IMR-90 (cell line): ENCODE measurements around the gene ZNF524. TPM values are rescaled to one million over a fixed set of nuclear protein-coding genes. Genes with fewer than 3 reads are reported as not detected.

ENCODE experiments used
- ATAC-seq: fragments of 200-7000 bp; cut with Tn5 transposase; 2 replicates; pipeline ENCODE4 v1.9.1; 2020; ENCODE audit warnings: low read depth, mild to moderate bottlenecking, moderate library complexity
- BruUV-seq: library from RNA; stranded (reverse); fragments of 400-500 nt; replicated peaks from 2 replicates; lab custom pipeline; 2021; lab: Mats Ljungman, UMichigan
- CTCF ChIA-PET: fragments of 300-600 bp; formaldehyde crosslinking; extraction: SDS; loops from one replicate; lab custom pipeline; 2021; ENCODE audit warnings: antibody characterized with exemption; lab: Yijun Ruan, JAX
- POLR2A ChIA-PET: fragments of 300-600 bp; sonication (Branson Sonifier 250); formaldehyde crosslinking; loops from one replicate; lab custom pipeline; 2022; ENCODE audit warnings: antibody characterized with exemption; ENCODE audit not compliant: unreplicated experiment; lab: Charles Lee
- DNase-seq: peaks from one replicate; pipeline ENCODE4 v3.0.0; 2013
- H2AFZ ChIP-seq: replicated peaks from 2 replicates; pipeline ENCODE3; 2013; ENCODE audit warnings: low read length, mild to moderate bottlenecking; ENCODE audit not compliant: poor library complexity
- H2AK5ac ChIP-seq: 2 replicates; pipeline ENCODE4 v1.6.1; 2013; ENCODE audit warnings: low read depth, low read length, inconsistent platforms
- H2AK9ac ChIP-seq: replicated peaks from 2 replicates; pipeline ENCODE3; 2013; ENCODE audit warnings: mild to moderate bottlenecking, low read depth, low read length, moderate library complexity; ENCODE audit not compliant: poor library complexity
- H2BK120ac ChIP-seq: 2 replicates; pipeline ENCODE4 v1.6.1; 2013; ENCODE audit warnings: low read depth, low read length, inconsistent platforms
- H2BK15ac ChIP-seq: 3 replicates; pipeline ENCODE4 v1.6.1; 2013; ENCODE audit warnings: low read depth, low read length, inconsistent platforms
- H2BK20ac ChIP-seq: 2 replicates; pipeline ENCODE4 v1.6.1; 2013; ENCODE audit warnings: low read depth, mild to moderate bottlenecking, inconsistent platforms, low read length, moderate library complexity
- H2BK5ac ChIP-seq: 2 replicates; pipeline ENCODE4 v1.6.1; 2013; ENCODE audit warnings: mild to moderate bottlenecking, low read depth, low read length, inconsistent platforms; ENCODE audit not compliant: poor library complexity, severe bottlenecking
- H3K14ac ChIP-seq: replicated peaks from 2 replicates; pipeline ENCODE4 v1.6.1; 2013; ENCODE audit warnings: low read depth, low read length, inconsistent platforms
- H3K18ac ChIP-seq: 2 replicates; pipeline ENCODE4 v1.6.1; 2013; ENCODE audit warnings: low read depth, low read length, control low read depth
- H3K23ac ChIP-seq: 2 replicates; pipeline ENCODE4 v1.6.1; 2013; ENCODE audit warnings: low read depth, low read length, inconsistent platforms
- H3K27ac ChIP-seq: 2 replicates; pipeline ENCODE4 v1.5.1; 2013; ENCODE audit warnings: mild to moderate bottlenecking, control low read depth, low read length; ENCODE audit not compliant: insufficient read depth
- H3K27me3 ChIP-seq: 2 replicates; pipeline ENCODE4 v1.6.1; 2013; ENCODE audit warnings: low read length; ENCODE audit not compliant: control insufficient read depth, insufficient read depth
- H3K36me3 ChIP-seq: 2 replicates; pipeline ENCODE4 v1.6.1; 2013; ENCODE audit warnings: low read length, mixed read lengths; ENCODE audit not compliant: control insufficient read depth, insufficient read depth
- H3K4ac ChIP-seq: 2 replicates; pipeline ENCODE4 v1.6.1; 2013; ENCODE audit warnings: low read depth, low read length, inconsistent platforms
- H3K4me1 ChIP-seq: 2 replicates; pipeline ENCODE4 v1.6.1; 2013; ENCODE audit warnings: low read length, mixed read lengths; ENCODE audit not compliant: control insufficient read depth, insufficient read depth
- H3K4me2 ChIP-seq: 2 replicates; pipeline ENCODE4 v1.6.1; 2013; ENCODE audit warnings: low read depth, mild to moderate bottlenecking, control low read depth, low read length, moderate library complexity
- H3K4me3 ChIP-seq: 2 replicates; pipeline ENCODE4 v1.5.1; 2013; ENCODE audit warnings: low read depth, mild to moderate bottlenecking, control low read depth, low read length, moderate library complexity; ENCODE audit not compliant: insufficient read depth
- H3K56ac ChIP-seq: 2 replicates; pipeline ENCODE4 v1.6.1; 2013; ENCODE audit warnings: low read length, inconsistent platforms; ENCODE audit not compliant: insufficient read depth; ENCODE audit errors: extremely low read depth
- H3K79me1 ChIP-seq, 2 experiments: 2 replicates each; pipeline ENCODE4 v1.6.1; 2013; ENCODE audit warnings: low read length in 2 of 2, inconsistent platforms in 1 of 2, low read depth in 1 of 2
- H3K9ac ChIP-seq: 2 replicates; pipeline ENCODE4 v1.6.1; 2013; ENCODE audit warnings: low read depth, low read length, control low read depth
- H3K9me1 ChIP-seq: 2 replicates; pipeline ENCODE4 v1.6.1; 2013; ENCODE audit warnings: low read length, inconsistent platforms; ENCODE audit not compliant: insufficient read depth
- H3K9me3 ChIP-seq: 2 replicates; pipeline ENCODE4 v1.6.1; 2013; ENCODE audit warnings: low read length; ENCODE audit not compliant: control insufficient read depth, insufficient read depth
- H4K20me1 ChIP-seq: 2 replicates; pipeline ENCODE4 v1.6.1; 2013; ENCODE audit warnings: low read length, inconsistent platforms; ENCODE audit not compliant: insufficient read depth
- H4K5ac ChIP-seq: 2 replicates; pipeline ENCODE4 v1.6.1; 2013; ENCODE audit warnings: mild to moderate bottlenecking, low read depth, low read length, control low read depth
- H4K8ac ChIP-seq, 2 experiments: 2 replicates each; pipeline ENCODE4 v1.6.1; 2013; ENCODE audit warnings: low read depth in 2 of 2, low read length in 2 of 2, control low read depth in 1 of 2, inconsistent platforms in 1 of 2
- H4K91ac ChIP-seq: 2 replicates; pipeline ENCODE4 v1.6.1; 2013; ENCODE audit warnings: low read depth, low read length, inconsistent platforms; ENCODE audit not compliant: insufficient read depth
- BHLHE40 ChIP-seq: fragments of 150-350 bp; IDR thresholded peaks from 2 replicates; pipeline ENCODE4 v1.6.1; 2016; ENCODE audit warnings: mild to moderate bottlenecking, low read depth, low read length
- CEBPB ChIP-seq: IDR thresholded peaks from 2 replicates; pipeline ENCODE4 v1.6.1; 2012; ENCODE audit warnings: low read depth, low read length, improper control_type of control experiment
- CHD1 ChIP-seq: IDR thresholded peaks from 2 replicates; pipeline ENCODE4 v1.6.1; 2012; ENCODE audit warnings: low read depth, low read length, improper control_type of control experiment
- FOS ChIP-seq: fragments of 150-350 bp; IDR thresholded peaks from 2 replicates; pipeline ENCODE4 v1.6.1; 2016; ENCODE audit warnings: low read depth, low read length
- MAFK ChIP-seq: IDR thresholded peaks from 2 replicates; pipeline ENCODE4 v1.6.1; 2012; ENCODE audit warnings: low read depth, low read length, improper control_type of control experiment
- MAZ ChIP-seq: IDR thresholded peaks from 2 replicates; pipeline ENCODE4 v1.6.1; 2012; ENCODE audit warnings: low read depth, mild to moderate bottlenecking, low read length, improper control_type of control experiment, moderate library complexity, borderline replicate concordance
- MXI1 ChIP-seq: IDR thresholded peaks from 2 replicates; pipeline ENCODE4 v1.6.1; 2012; ENCODE audit warnings: low read depth, mild to moderate bottlenecking, low read length, moderate library complexity, borderline replicate concordance
- NFE2L2 ChIP-seq: fragments of 150-350 bp; IDR thresholded peaks from 2 replicates; pipeline ENCODE4 v1.6.1; 2016; ENCODE audit warnings: low read depth, mild to moderate bottlenecking, low read length
- POLR2A ChIP-seq: IDR thresholded peaks from 2 replicates; pipeline ENCODE4 v1.6.1; 2012; ENCODE audit warnings: mild to moderate bottlenecking, low read depth, low read length
- RAD21 ChIP-seq: IDR thresholded peaks from 2 replicates; pipeline ENCODE4 v1.6.1; 2012; ENCODE audit warnings: low read length, improper control_type of control experiment
- RCOR1 ChIP-seq: IDR thresholded peaks from 2 replicates; pipeline ENCODE4 v1.6.1; 2012; ENCODE audit warnings: mild to moderate bottlenecking, low read length, improper control_type of control experiment; ENCODE audit not compliant: insufficient replicate concordance
- RFX5 ChIP-seq: IDR thresholded peaks from 2 replicates; pipeline ENCODE4 v1.8.0; 2012; ENCODE audit warnings: low read depth, mild to moderate bottlenecking, low read length, moderate library complexity
- SMC3 ChIP-seq: fragments of 150-350 bp; IDR thresholded peaks from 2 replicates; pipeline ENCODE4 v1.6.1; 2016; ENCODE audit warnings: low read depth, mild to moderate bottlenecking, antibody characterized with exemption, low read length, moderate library complexity
- WGBS, 2 experiments: methylation state at CpG; one replicate each; pipeline versions ENCODE4 v1.1.5 to v1.1.7; 2013; ENCODE audit warnings: missing lambda C conversion rate in 2 of 2; ENCODE audit not compliant: insufficient read length in 1 of 2; ENCODE audit errors: extremely low coverage in 2 of 2; 5-methylcytosine and 5-hydroxymethylcytosine counted together
- dilution Hi-C: fragments of 300-500 bp; cut with HindIII; formaldehyde crosslinking; loops from one replicate; pipeline ENCODE4 v1.14.3; 2018; ENCODE audit warnings: low sequenced_read_pairs; ENCODE audit not compliant: unreplicated experiment
- in situ Hi-C: fragments of 300-500 bp; cut with MboI; formaldehyde crosslinking; loops from 3 replicates; pipeline ENCODE4 v1.14.3; 2019; ENCODE audit warnings: low sequenced_read_pairs, inconsistent platforms, mixed read lengths
- intact Hi-C: fragments of 100-400 bp; cut with micrococcal nuclease; formaldehyde crosslinking; loops from 2 replicates; pipeline ENCODE4 v1.10.0; 2022
- polyA plus RNA-seq, 3 experiments: library from polyadenylated mRNA; depleted of rRNA; stranded (reverse); fragments of >200 nt; gene quantifications; 2 replicates each; pipeline ENCODE4 v1.2.3, GENCODE V29; 2012; ENCODE audit warnings: low replicate concordance in 1 of 3
- total RNA-seq: library from RNA; depleted of rRNA; stranded (reverse); fragments of >200 nt; gene quantifications from 2 replicates; pipeline ENCODE4 v1.2.3, GENCODE V29; 2012
- TF ChIP-seq, protein P1 (sequence below): conservative IDR thresholded peaks from 2 replicates; pipeline ENCODE4 v1.5.1; 2012; ENCODE audit warnings: mild to moderate bottlenecking, low read depth, low read length, improper control_type of control experiment
- TF ChIP-seq, protein P2 (sequence below): fragments of 150-350 bp; IDR thresholded peaks from 2 replicates; pipeline ENCODE4 v1.6.1; 2017; ENCODE audit warnings: mild to moderate bottlenecking, antibody characterized with exemption, low read length, low read depth
- TF ChIP-seq, protein P3 (sequence below): fragments of 150-350 bp; IDR thresholded peaks from 2 replicates; pipeline ENCODE4 v1.6.1; 2016; ENCODE audit warnings: low read depth, mild to moderate bottlenecking, low read length, moderate library complexity, borderline replicate concordance

Gene ZNF524
- total and polyA plus RNA-seq, 2 of the 4 experiments (the other 2 are of a cell fraction) = 2.3 to 6.6 TPM

DNA sequence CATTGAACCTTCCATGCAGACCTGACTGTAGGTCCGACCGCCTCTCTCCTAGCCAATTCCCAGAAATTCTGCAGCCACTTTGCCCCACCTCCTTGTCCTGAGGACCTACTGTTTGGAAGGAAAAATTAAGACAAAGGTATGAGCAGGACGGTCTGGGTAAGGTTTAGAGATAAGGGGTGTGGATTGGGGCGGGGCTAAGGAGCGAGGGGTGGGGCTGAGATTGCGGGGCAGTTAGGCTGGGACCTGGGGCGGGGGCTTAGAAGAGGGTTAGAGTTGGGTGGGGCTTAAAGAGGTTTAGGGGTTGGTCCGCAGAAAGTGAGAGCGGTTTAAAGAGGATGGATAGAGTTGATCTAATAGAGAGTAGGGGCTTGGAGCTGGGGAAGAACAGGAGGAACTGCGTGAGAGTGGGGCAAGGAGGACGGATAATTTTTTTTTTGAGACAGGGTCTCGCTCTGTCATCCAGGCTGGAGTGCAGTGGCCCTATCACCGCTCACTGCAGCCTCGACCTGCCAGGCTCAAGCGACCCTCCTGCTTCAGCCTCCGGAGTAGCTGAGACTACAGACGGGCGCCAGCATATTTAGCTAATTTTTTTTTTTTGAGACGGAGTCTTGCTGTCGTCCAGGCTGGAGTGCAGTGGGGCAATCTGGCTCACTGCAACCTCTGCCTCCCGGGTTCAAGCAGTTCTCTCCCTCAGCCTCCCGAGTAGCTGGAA is 3.6 kb downstream of the ZNF524 start:
- ATAC-seq (no peak), DNase-seq (no peak)
- ChIA-PET CTCF (no interaction called here), POLR2A (no interaction called here)
- no peak overlapping the region for H2BK120ac ChIP-seq
- H4K91ac ChIP-seq = no peak overlapping the region
- H3K9ac ChIP-seq = no peak overlapping the region
- dilution Hi-C loops = no loop called here
- H3K36me3 ChIP-seq = peaks cover 2% of the 10 kb centered on the region; the same call in 1 of the 2 replicates
- peaks cover 24% of the 10 kb centered on the region; the same call in 1 of the 2 replicates for H4K20me1 ChIP-seq
- no peak for TF ChIP-seq FOS
- TF ChIP-seq MXI1 = no peak
- no peak for TF ChIP-seq RAD21
- TF ChIP-seq RFX5 = no peak
- TF ChIP-seq RCOR1 = no peak
- TF ChIP-seq CHD1 = no peak
- TF ChIP-seq MAZ = no peak
- TF ChIP-seq CEBPB = no peak
- TF ChIP-seq SMC3 = no peak
- no peak for TF ChIP-seq BHLHE40
- TF ChIP-seq POLR2A = no peak
- TF ChIP-seq MAFK = no peak
- TF ChIP-seq, protein P1, sequence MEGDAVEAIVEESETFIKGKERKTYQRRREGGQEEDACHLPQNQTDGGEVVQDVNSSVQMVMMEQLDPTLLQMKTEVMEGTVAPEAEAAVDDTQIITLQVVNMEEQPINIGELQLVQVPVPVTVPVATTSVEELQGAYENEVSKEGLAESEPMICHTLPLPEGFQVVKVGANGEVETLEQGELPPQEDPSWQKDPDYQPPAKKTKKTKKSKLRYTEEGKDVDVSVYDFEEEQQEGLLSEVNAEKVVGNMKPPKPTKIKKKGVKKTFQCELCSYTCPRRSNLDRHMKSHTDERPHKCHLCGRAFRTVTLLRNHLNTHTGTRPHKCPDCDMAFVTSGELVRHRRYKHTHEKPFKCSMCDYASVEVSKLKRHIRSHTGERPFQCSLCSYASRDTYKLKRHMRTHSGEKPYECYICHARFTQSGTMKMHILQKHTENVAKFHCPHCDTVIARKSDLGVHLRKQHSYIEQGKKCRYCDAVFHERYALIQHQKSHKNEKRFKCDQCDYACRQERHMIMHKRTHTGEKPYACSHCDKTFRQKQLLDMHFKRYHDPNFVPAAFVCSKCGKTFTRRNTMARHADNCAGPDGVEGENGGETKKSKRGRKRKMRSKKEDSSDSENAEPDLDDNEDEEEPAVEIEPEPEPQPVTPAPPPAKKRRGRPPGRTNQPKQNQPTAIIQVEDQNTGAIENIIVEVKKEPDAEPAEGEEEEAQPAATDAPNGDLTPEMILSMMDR = no peak
- TF ChIP-seq, protein P2, sequence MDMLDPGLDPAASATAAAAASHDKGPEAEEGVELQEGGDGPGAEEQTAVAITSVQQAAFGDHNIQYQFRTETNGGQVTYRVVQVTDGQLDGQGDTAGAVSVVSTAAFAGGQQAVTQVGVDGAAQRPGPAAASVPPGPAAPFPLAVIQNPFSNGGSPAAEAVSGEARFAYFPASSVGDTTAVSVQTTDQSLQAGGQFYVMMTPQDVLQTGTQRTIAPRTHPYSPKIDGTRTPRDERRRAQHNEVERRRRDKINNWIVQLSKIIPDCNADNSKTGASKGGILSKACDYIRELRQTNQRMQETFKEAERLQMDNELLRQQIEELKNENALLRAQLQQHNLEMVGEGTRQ = no peak
- no peak for TF ChIP-seq NFE2L2
- TF ChIP-seq, protein P3, sequence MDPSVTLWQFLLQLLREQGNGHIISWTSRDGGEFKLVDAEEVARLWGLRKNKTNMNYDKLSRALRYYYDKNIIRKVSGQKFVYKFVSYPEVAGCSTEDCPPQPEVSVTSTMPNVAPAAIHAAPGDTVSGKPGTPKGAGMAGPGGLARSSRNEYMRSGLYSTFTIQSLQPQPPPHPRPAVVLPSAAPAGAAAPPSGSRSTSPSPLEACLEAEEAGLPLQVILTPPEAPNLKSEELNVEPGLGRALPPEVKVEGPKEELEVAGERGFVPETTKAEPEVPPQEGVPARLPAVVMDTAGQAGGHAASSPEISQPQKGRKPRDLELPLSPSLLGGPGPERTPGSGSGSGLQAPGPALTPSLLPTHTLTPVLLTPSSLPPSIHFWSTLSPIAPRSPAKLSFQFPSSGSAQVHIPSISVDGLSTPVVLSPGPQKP = no peak
- no peaks in the 10 kb centered on the region for H3K27me3 ChIP-seq
- no peak overlapping the region for H3K4me2 ChIP-seq
- H3K14ac ChIP-seq = no peak overlapping the region
- no TSS peak for BruUV-seq
- H2BK15ac ChIP-seq = no peak overlapping the region
- no peaks in the 10 kb centered on the region for H3K9me3 ChIP-seq
- H3K9me1 ChIP-seq = peaks cover 8% of the 10 kb centered on the region; the same call in 1 of the 2 replicates
- H4K8ac ChIP-seq = no peak overlapping the region; a peak in 1 of 4 replicates
- no peak overlapping the region for H3K56ac ChIP-seq
- peak overlapping the region; percentile 81 for H2AK9ac ChIP-seq
- H3K4me3 ChIP-seq = no peak overlapping the region
- in situ Hi-C loops = no loop called here
- no peak overlapping the region for H3K23ac ChIP-seq
- no peak overlapping the region for H2BK20ac ChIP-seq
- no peak overlapping the region for H2AFZ ChIP-seq
- peaks cover 9% of the 10 kb centered on the region for H3K4me1 ChIP-seq
- H4K5ac ChIP-seq = no peak overlapping the region
- 84 to 100% methylated on average over 2 to 10 of the region's 22 CpGs for WGBS, 2 experiments
- no peak overlapping the region for H3K4ac ChIP-seq
- H2AK5ac ChIP-seq = no peak overlapping the region
- no peak overlapping the region for H2BK5ac ChIP-seq
- no peak overlapping the region for H3K18ac ChIP-seq
- intact Hi-C loops = no loop called here
- H3K79me1 ChIP-seq = peaks cover 27 to 49% of the 10 kb centered on the region in 2 experiments
- H3K27ac ChIP-seq = no peak overlapping the region
